22Rv1 (cell line): Measurements from ENCODE around the gene GMPR2.

ENCODE experiments used
- ZFX ChIP-seq: fragments of 450-650 bp; IDR thresholded peaks from 2 replicates; pipeline ENCODE4 v1.6.1; 2017; ENCODE audit warnings: antibody characterized with exemption, borderline replicate concordance
- TF ChIP-seq, protein P1 (sequence below): fragments of 450-650 bp; IDR thresholded peaks from 2 replicates; pipeline ENCODE4 v1.5.1; 2017; ENCODE audit warnings: mild to moderate bottlenecking

- TF ChIP-seq, protein P1, sequence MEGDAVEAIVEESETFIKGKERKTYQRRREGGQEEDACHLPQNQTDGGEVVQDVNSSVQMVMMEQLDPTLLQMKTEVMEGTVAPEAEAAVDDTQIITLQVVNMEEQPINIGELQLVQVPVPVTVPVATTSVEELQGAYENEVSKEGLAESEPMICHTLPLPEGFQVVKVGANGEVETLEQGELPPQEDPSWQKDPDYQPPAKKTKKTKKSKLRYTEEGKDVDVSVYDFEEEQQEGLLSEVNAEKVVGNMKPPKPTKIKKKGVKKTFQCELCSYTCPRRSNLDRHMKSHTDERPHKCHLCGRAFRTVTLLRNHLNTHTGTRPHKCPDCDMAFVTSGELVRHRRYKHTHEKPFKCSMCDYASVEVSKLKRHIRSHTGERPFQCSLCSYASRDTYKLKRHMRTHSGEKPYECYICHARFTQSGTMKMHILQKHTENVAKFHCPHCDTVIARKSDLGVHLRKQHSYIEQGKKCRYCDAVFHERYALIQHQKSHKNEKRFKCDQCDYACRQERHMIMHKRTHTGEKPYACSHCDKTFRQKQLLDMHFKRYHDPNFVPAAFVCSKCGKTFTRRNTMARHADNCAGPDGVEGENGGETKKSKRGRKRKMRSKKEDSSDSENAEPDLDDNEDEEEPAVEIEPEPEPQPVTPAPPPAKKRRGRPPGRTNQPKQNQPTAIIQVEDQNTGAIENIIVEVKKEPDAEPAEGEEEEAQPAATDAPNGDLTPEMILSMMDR, result peak; percentile 22; the same call in 1 of the 2 replicates
- TF ChIP-seq ZFX, result no peak
Measured at GRCh38 chr14:24273422-24273998, 40.8 kb downstream of the GMPR2 start.
